ENCODE measurements around the gene SANBR.

SANBR gene

DNA sequence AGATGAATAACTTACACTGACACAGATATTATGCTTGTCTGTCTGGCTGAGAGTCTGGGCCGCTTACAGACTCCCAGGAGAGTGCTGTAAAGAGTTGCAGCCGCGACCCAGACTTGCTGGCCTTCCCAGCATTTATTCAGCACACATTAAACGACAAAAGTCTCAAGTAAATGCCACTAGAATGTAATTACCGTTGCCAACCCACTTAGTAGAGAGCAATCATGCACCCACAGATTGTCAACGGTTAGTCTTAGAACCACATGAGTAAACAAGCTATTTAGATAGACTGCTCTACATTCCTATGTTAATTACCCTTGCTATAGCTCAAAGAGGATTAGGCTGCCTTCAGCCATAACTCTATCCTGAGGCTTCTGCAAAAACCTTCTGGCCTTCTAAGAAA is 48.5 kb downstream of the SANBR start:
- H3K4me3 ChIP-seq (ENCODE audit: low read depth, low read length), result no peak overlapping the region
- TF ChIP-seq, protein P1, sequence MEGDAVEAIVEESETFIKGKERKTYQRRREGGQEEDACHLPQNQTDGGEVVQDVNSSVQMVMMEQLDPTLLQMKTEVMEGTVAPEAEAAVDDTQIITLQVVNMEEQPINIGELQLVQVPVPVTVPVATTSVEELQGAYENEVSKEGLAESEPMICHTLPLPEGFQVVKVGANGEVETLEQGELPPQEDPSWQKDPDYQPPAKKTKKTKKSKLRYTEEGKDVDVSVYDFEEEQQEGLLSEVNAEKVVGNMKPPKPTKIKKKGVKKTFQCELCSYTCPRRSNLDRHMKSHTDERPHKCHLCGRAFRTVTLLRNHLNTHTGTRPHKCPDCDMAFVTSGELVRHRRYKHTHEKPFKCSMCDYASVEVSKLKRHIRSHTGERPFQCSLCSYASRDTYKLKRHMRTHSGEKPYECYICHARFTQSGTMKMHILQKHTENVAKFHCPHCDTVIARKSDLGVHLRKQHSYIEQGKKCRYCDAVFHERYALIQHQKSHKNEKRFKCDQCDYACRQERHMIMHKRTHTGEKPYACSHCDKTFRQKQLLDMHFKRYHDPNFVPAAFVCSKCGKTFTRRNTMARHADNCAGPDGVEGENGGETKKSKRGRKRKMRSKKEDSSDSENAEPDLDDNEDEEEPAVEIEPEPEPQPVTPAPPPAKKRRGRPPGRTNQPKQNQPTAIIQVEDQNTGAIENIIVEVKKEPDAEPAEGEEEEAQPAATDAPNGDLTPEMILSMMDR (IDR thresholded peaks at IDR 0.05; ENCODE audit: low read depth, low read length), result no peak

All from WI38 (cell line).